K562 (cell line): ENCODE measurements around the gene BICDL1. TPM values are rescaled to one million over a fixed set of nuclear protein-coding genes. Genes with fewer than 3 reads are reported as not detected.

Experiments used
- ATAC-seq: fragments of 200-7000 bp; cut with Tn5 transposase; 3 replicates; pipeline ENCODE4 v1.9.1; 2020; ENCODE audit warnings: moderate library complexity
- BruUV-seq: library from RNA; stranded (reverse); fragments of 400-500 nt; replicated peaks from 2 replicates; lab custom pipeline; 2021; lab: Mats Ljungman, UMichigan
- CTCF ChIA-PET: fragments of 300-600 bp; formaldehyde crosslinking; extraction: SDS; loops from one replicate; lab custom pipeline; 2021; ENCODE audit warnings: low intra/inter-chr PET ratio; lab: Yijun Ruan, JAX
- POLR2A ChIA-PET: fragments of 300-600, 350-650 bp; sonication (Branson Sonifier 250); formaldehyde crosslinking; extraction: SDS; loops from one replicate; lab custom pipeline; 2021; ENCODE audit warnings: antibody characterized with exemption, inconsistent platforms; lab: Yijun Ruan, JAX
- DNase-seq, 4 experiments: peaks; one replicate each; pipeline versions ENCODE4 v3.0.0 to v3.0.0-alpha.2; 2011 to 2018; ENCODE audit warnings: low spot score in 3 of 4, mixed read lengths in 3 of 4; ENCODE audit errors: extremely low read depth in 1 of 4
- FAIRE-seq: peaks from 2 replicates; lab custom pipeline; 2011; peaks lifted over from hg19 to GRCh38; lab: Jason Lieb, UNC
- H2AFZ ChIP-seq: 2 replicates; pipeline ENCODE4 v1.6.0; 2011; ENCODE audit warnings: low read depth, low read length, control low read depth, inconsistent platforms
- H3K27ac ChIP-seq: fragments of 200-600 bp; 3 replicates; pipeline ENCODE4 v1.8.0; 2011; ENCODE audit warnings: low read depth, mild to moderate bottlenecking, control low read depth, inconsistent platforms, low read length, moderate library complexity, mixed read lengths; ENCODE audit errors: extremely low read depth
- H3K27me3 ChIP-seq, 2 experiments: fragments of 300-600 bp in 1 of 2; 2 replicates in 1 of 2; 3 replicates in 1 of 2; pipeline versions ENCODE4 v1.6.0 to v1.8.0; 2011; ENCODE audit warnings: inconsistent platforms in 2 of 2, low read length in 2 of 2, mild to moderate bottlenecking in 1 of 2, mixed read lengths in 1 of 2, moderate library complexity in 1 of 2; ENCODE audit not compliant: control insufficient read depth in 2 of 2, insufficient read depth in 2 of 2
- H3K36me3 ChIP-seq: fragments of 300-600 bp; 3 replicates; pipeline ENCODE4 v1.8.0; 2011; ENCODE audit warnings: mild to moderate bottlenecking, low read length, inconsistent platforms; ENCODE audit not compliant: control insufficient read depth, insufficient read depth
- H3K4me1 ChIP-seq, 2 experiments: fragments of 200-600 bp in 1 of 2; replicated peaks in 1 of 2; 2 replicates in 1 of 2; 3 replicates in 1 of 2; pipeline versions ENCODE4 v1.5.1 to v1.8.0; 2011; ENCODE audit warnings: inconsistent platforms in 2 of 2, low read length in 2 of 2, mild to moderate bottlenecking in 1 of 2, mixed read lengths in 1 of 2, moderate library complexity in 1 of 2; ENCODE audit not compliant: control insufficient read depth in 2 of 2, insufficient read depth in 2 of 2
- H3K4me2 ChIP-seq: 2 replicates; pipeline ENCODE4 v1.6.1; 2011; ENCODE audit warnings: low read length, control low read depth, inconsistent platforms, mixed read lengths; ENCODE audit not compliant: insufficient read depth
- H3K4me3 ChIP-seq: fragments of 200-600 bp; sonication (generic), shearing (Covaris generic); 2 replicates; pipeline ENCODE4 v1.5.1; 2016; ENCODE audit warnings: control low read depth, inconsistent platforms
- H3K79me2 ChIP-seq: fragments of 200-600 bp; 3 replicates; pipeline ENCODE4 v1.8.0; 2011; ENCODE audit warnings: low read length, inconsistent platforms; ENCODE audit not compliant: control insufficient read depth, insufficient read depth
- H3K9ac ChIP-seq, 2 experiments: 2 replicates each; pipeline versions ENCODE4 v1.6.0 to v1.6.1; 2011; ENCODE audit warnings: low read depth in 2 of 2, low read length in 2 of 2, control low read depth in 1 of 2, inconsistent platforms in 1 of 2, mild to moderate bottlenecking in 1 of 2, mixed read lengths in 1 of 2; ENCODE audit not compliant: insufficient read depth in 1 of 2
- H3K9me1 ChIP-seq: one replicate; pipeline ENCODE4 v1.6.0; 2011; ENCODE audit warnings: inconsistent platforms, mild to moderate bottlenecking, low read length, moderate library complexity; ENCODE audit not compliant: control insufficient read depth, insufficient read depth
- H3K9me3 ChIP-seq: replicated peaks from 2 replicates; pipeline ENCODE4 v1.5.1; 2011; ENCODE audit warnings: low read depth, low read length, inconsistent platforms; ENCODE audit not compliant: control insufficient read depth, insufficient read depth
- H4K20me1 ChIP-seq: replicated peaks from 2 replicates; pipeline ENCODE4 v1.6.1; 2011; ENCODE audit warnings: low read length, inconsistent platforms, mixed read lengths; ENCODE audit not compliant: control insufficient read depth, insufficient read depth
- CTCF ChIP-seq, 3 experiments: IDR thresholded peaks in 2 of 3; conservative IDR thresholded peaks in 1 of 3; 2 replicates each; pipeline ENCODE4 v1.5.1; 2011 to 2012; ENCODE audit warnings: low read length in 3 of 3, mild to moderate bottlenecking in 3 of 3, control low read depth in 2 of 3, improper control_type of control experiment in 1 of 3, inconsistent platforms in 1 of 3, low read depth in 1 of 3, mixed read lengths in 1 of 3, moderate library complexity in 1 of 3; ENCODE audit not compliant: insufficient read depth in 2 of 3
- EGR1 ChIP-seq: fragments of 450-650 bp; conservative IDR thresholded peaks from 2 replicates; pipeline ENCODE4 v1.6.1; 2017; ENCODE audit warnings: mild to moderate bottlenecking
- ELF1 ChIP-seq: fragments of 200-800 bp; sonication (Bioruptor generic); IDR thresholded peaks from 2 replicates; pipeline ENCODE4 v1.6.1; 2016; ENCODE audit warnings: missing genetic modification characterization, missing compliant biosample characterization
- ETV1 ChIP-seq: fragments of 450-650 bp; conservative IDR thresholded peaks from 2 replicates; pipeline ENCODE4 v1.6.1; 2016; ENCODE audit warnings: missing genetic modification characterization, control low read depth, low read depth, missing compliant biosample characterization
- JUND ChIP-seq, 2 experiments: IDR thresholded peaks; 2 replicates in 1 of 2; 3 replicates in 1 of 2; pipeline ENCODE4 v1.6.1; 2011; ENCODE audit warnings: borderline replicate concordance in 2 of 2, low read depth in 2 of 2, low read length in 2 of 2, improper control_type of control experiment in 1 of 2, missing biosample characterization in 1 of 2, missing genetic modification characterization in 1 of 2, missing genetic modification reagents in 1 of 2
- NONO ChIP-seq, 2 experiments: fragments of 200-400 bp in 1 of 2; fragments of 450-650 bp in 1 of 2; formaldehyde crosslinking in 1 of 2; IDR thresholded peaks; 2 replicates each; pipeline ENCODE4 v1.6.1; 2017; ENCODE audit warnings: low read depth in 2 of 2, mild to moderate bottlenecking in 2 of 2, moderate library complexity in 2 of 2, low read length in 1 of 2
- RBBP5 ChIP-seq: fragments of 200-600 bp; sonication (generic); IDR thresholded peaks from 2 replicates; pipeline ENCODE4 v1.6.1; 2012; ENCODE audit warnings: borderline replicate concordance, mild to moderate bottlenecking, low read length, control low read depth, inconsistent platforms; ENCODE audit not compliant: insufficient read depth, poor library complexity, severe bottlenecking
- SAP30 ChIP-seq: fragments of 200-600 bp; sonication (generic); IDR thresholded peaks from 2 replicates; pipeline ENCODE4 v1.6.1; 2012; ENCODE audit warnings: borderline replicate concordance, low read depth, mild to moderate bottlenecking, moderate library complexity, low read length, control low read depth, inconsistent platforms; ENCODE audit not compliant: insufficient read depth, poor library complexity, severe bottlenecking
- WGBS: fragments of 100-300 bp; shearing (Covaris generic); methylation state at CpG from one replicate; pipeline ENCODE4 v1.1.6; 2016; ENCODE audit warnings: low coverage, mixed read lengths; ENCODE audit not compliant: insufficient coverage; ENCODE audit errors: missing lambda C conversion rate; 5-methylcytosine and 5-hydroxymethylcytosine counted together
- in situ Hi-C: fragments of 300-500 bp; cut with MboI; formaldehyde crosslinking; loops from 4 replicates; pipeline ENCODE4 v1.15.0; 2018; ENCODE audit warnings: inconsistent platforms, mixed read lengths
- intact Hi-C: fragments of 100-400 bp; cut with micrococcal nuclease; formaldehyde crosslinking; loops from 2 replicates; pipeline ENCODE4 v1.14.2; 2022
- polyA plus RNA-seq, 8 experiments: library from polyadenylated mRNA; depleted of rRNA in 4 of 8; stranded (reverse) in 5 of 8; unstranded in 3 of 8; fragments of >200 nt; fragmentation: Nextera tagmentation in 2 of 8; fragmentation: Illumina TruSeq in 1 of 8; extraction: Ambion mirVana in 2 of 8; extraction: Trizol in 1 of 8; gene quantifications; 2 replicates each; pipeline versions ENCODE4 v1.2.1 to v1.2.3, GENCODE V29; 2011 to 2014; ENCODE audit warnings: inconsistent platforms in 1 of 8, missing spikeins in 1 of 8
- total RNA-seq, 7 experiments: library from RNA; depleted of rRNA in 6 of 7; stranded (reverse); fragments of >200 nt in 6 of 7; fragmentation: Illumina TruSeq in 2 of 7; extraction: Trizol in 2 of 7; gene quantifications; 2 replicates each; pipeline versions ENCODE4 v1.2.1 to v1.2.3, GENCODE V29; 2011 to 2021; ENCODE audit warnings: low replicate concordance in 1 of 7
- TF ChIP-seq, protein P1 (sequence below), 2 experiments: fragments of 200-800 bp in 1 of 2; sonication (Bioruptor generic) in 1 of 2; sonication (generic) in 1 of 2; formaldehyde crosslinking in 1 of 2; IDR thresholded peaks in 1 of 2; conservative IDR thresholded peaks in 1 of 2; 2 replicates each; pipeline versions ENCODE4 v1.5.0 to v1.6.1; 2016 to 2020; ENCODE audit warnings: missing compliant biosample characterization in 1 of 2, missing genetic modification characterization in 1 of 2, missing genetic modification reagents in 1 of 2
- TF ChIP-seq, protein P2 (sequence below): sonication (generic); formaldehyde crosslinking; IDR thresholded peaks from 2 replicates; pipeline ENCODE4 v1.8.0; 2022; ENCODE audit warnings: mild to moderate bottlenecking, missing genetic modification reagents

The BICDL1 gene
- total and polyA plus RNA-seq, 9 of the 15 experiments (the other 6 are each of a cell fraction or from before 2014, with no cell fraction given), result 0.06 to 2.0 (median 0.58) TPM

DNA sequence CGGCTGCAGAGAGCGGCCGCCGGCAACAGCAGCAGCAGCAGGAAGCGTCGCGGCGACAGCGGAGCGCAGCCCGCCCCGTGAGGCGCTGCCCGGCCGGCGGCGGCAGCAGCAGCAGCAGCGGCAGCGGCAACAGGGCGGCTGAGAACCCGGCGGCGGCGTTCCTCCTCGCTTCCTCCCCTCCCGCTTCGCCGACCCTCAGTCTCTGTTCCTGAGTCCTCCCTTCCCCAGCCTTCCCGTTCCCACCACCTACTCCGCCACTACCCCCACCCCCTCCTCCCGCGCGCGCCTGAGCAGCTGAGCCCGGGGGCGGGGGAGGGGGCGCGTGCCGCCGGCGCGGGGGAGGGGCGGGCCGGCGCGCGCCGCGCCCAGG is 310 bp downstream of the BICDL1 start:
- Histone ChIP-seq H3K4me3 (peak overlapping the region; percentile 55), H3K27me3 (peaks cover 12 to 17% of the 10 kb centered on the region in 2 experiments), H3K4me1 (peaks cover 0 to 20% of the 10 kb centered on the region in 2 experiments; a peak in 2 of 5 replicates), H3K9me3 (no peaks in the 10 kb centered on the region), H2AFZ (peak overlapping the region; percentile 73; the same call in 1 of the 2 replicates), H3K27ac (no peak overlapping the region), H3K79me2 (no peaks in the 10 kb centered on the region), H3K9me1 (no peaks in the 10 kb centered on the region), H3K4me2 (peak overlapping the region; percentile 70; the same call in 1 of the 2 replicates), H3K36me3 (no peaks in the 10 kb centered on the region), H3K9ac (peak overlapping the region in 1 of 2 experiments; percentile 80; a peak in 1 of 4 replicates), H4K20me1 (peaks cover 5% of the 10 kb centered on the region; the same call in 1 of the 2 replicates)
- in situ Hi-C loops (no loop called here), intact Hi-C loops (loop anchor here (5.0 kb wide), 1 partner anchor 98 kb away; no protein-coding TSS in a partner anchor)
- ATAC-seq, result peak; percentile 58
- POLR2A ChIA-PET, result interaction anchor here (0.6 to 2.6 kb wide), 6 partner anchors 18 to 308 kb away, joined by 3 to 15 read pairs (median 4); partner anchors contain the start of genes RNU4-1 and RNU4-2
- CTCF ChIA-PET, result interaction anchor here (0.6 kb wide), 1 partner anchor 97 kb away, joined by 3 read pairs; no protein-coding TSS in a partner anchor
- DNase-seq, result no peak
- BruUV-seq, result no TSS peak
- 0% methylated on average over 18 of the region's 49 CpGs for WGBS
- FAIRE-seq, result no peak
- TF ChIP-seq RBBP5 (peak; percentile 16), NONO (IDR thresholded peaks at IDR 0.05; ENCODE audit: low read depth in 2 of 2, low read length in 1 of 2) (0 out of 4 replicates have a peak, but pooled peaks of 1 of the 2 experiments have one; percentile 18), JUND (IDR thresholded peaks at IDR 0.05; ENCODE audit: borderline replicate concordance, low read depth, low read length) (no peak), JUND (tag; IDR thresholded peaks at IDR 0.05; ENCODE audit: borderline replicate concordance, low read depth, low read length) (no peak), SAP30 (peak; percentile 84), ETV1 (tag) (no peak), EGR1 (peak; percentile 61), CTCF (IDR thresholded peaks at IDR 0.05 in 2 of 3, conservative IDR thresholded peaks at IDR 0.05 in 1 of 3; ENCODE audit: insufficient read depth in 2 of 3, low read depth in 1 of 3, low read length in 3 of 3) (0 out of 6 replicates have a peak, but pooled peaks of 1 of the 3 experiments have one; percentile 8), ELF1 (tag) (0 out of 2 replicates have a peak, but pooled peaks have one; percentile 9)
- TF ChIP-seq, protein P1, sequence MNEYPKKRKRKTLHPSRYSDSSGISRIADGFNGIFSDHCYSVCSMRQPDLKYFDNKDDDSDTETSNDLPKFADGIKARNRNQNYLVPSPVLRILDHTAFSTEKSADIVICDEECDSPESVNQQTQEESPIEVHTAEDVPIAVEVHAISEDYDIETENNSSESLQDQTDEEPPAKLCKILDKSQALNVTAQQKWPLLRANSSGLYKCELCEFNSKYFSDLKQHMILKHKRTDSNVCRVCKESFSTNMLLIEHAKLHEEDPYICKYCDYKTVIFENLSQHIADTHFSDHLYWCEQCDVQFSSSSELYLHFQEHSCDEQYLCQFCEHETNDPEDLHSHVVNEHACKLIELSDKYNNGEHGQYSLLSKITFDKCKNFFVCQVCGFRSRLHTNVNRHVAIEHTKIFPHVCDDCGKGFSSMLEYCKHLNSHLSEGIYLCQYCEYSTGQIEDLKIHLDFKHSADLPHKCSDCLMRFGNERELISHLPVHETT (CRISPR knock-in tag; conservative IDR thresholded peaks at IDR 0.05 in 1 of 2, IDR thresholded peaks at IDR 0.05 in 1 of 2), result no peak
- TF ChIP-seq, protein P2, sequence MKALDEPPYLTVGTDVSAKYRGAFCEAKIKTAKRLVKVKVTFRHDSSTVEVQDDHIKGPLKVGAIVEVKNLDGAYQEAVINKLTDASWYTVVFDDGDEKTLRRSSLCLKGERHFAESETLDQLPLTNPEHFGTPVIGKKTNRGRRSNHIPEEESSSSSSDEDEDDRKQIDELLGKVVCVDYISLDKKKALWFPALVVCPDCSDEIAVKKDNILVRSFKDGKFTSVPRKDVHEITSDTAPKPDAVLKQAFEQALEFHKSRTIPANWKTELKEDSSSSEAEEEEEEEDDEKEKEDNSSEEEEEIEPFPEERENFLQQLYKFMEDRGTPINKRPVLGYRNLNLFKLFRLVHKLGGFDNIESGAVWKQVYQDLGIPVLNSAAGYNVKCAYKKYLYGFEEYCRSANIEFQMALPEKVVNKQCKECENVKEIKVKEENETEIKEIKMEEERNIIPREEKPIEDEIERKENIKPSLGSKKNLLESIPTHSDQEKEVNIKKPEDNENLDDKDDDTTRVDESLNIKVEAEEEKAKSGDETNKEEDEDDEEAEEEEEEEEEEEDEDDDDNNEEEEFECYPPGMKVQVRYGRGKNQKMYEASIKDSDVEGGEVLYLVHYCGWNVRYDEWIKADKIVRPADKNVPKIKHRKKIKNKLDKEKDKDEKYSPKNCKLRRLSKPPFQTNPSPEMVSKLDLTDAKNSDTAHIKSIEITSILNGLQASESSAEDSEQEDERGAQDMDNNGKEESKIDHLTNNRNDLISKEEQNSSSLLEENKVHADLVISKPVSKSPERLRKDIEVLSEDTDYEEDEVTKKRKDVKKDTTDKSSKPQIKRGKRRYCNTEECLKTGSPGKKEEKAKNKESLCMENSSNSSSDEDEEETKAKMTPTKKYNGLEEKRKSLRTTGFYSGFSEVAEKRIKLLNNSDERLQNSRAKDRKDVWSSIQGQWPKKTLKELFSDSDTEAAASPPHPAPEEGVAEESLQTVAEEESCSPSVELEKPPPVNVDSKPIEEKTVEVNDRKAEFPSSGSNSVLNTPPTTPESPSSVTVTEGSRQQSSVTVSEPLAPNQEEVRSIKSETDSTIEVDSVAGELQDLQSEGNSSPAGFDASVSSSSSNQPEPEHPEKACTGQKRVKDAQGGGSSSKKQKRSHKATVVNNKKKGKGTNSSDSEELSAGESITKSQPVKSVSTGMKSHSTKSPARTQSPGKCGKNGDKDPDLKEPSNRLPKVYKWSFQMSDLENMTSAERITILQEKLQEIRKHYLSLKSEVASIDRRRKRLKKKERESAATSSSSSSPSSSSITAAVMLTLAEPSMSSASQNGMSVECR (CRISPR knock-in tag), result 0 out of 2 replicates have a peak, but pooled peaks have one; percentile 2
